GM23338 (cell line): ENCODE measurements around the gene MCM7.

ENCODE experiments used
- CREB1 ChIP-seq: fragments of 250-450 bp; sonication (Bioruptor Pico); IDR thresholded peaks from 2 replicates; pipeline ENCODE4 v1.5.0; 2020; ENCODE audit warnings: low read depth, mild to moderate bottlenecking, moderate library complexity
- EZH2 ChIP-seq: fragments of 200-600 bp; sonication (generic); IDR thresholded peaks from one replicate; pipeline ENCODE4 v1.8.0; 2017; ENCODE audit warnings: antibody characterized with exemption, mild to moderate bottlenecking, low read depth; ENCODE audit not compliant: unreplicated experiment
- EZH2phosphoT487 ChIP-seq: fragments of 200-600 bp; sonication (generic); IDR thresholded peaks from one replicate; pipeline ENCODE4 v1.8.1; 2018; ENCODE audit warnings: antibody characterized with exemption; ENCODE audit not compliant: unreplicated experiment
- JUNB ChIP-seq: IDR thresholded peaks from one replicate; pipeline ENCODE4 v1.6.1; 2016; ENCODE audit warnings: antibody characterized with exemption; ENCODE audit not compliant: unreplicated experiment
- NANOG ChIP-seq: IDR thresholded peaks from 2 replicates; pipeline ENCODE4 v1.6.1; 2016; ENCODE audit warnings: antibody characterized with exemption, borderline replicate concordance
- POLR2AphosphoS5 ChIP-seq: IDR thresholded peaks from 2 replicates; pipeline ENCODE4 v1.6.1; 2016; ENCODE audit warnings: antibody characterized with exemption, low read depth
- STAT1 ChIP-seq: IDR thresholded peaks from one replicate; pipeline ENCODE4 v1.6.1; 2016; ENCODE audit warnings: antibody characterized with exemption; ENCODE audit not compliant: unreplicated experiment
- ZNF114 ChIP-seq: fragments of 250-450 bp; sonication (Bioruptor Pico); IDR thresholded peaks from 2 replicates; pipeline ENCODE4 v1.5.0; 2020; ENCODE audit warnings: mild to moderate bottlenecking, moderate library complexity
- ZNF331 ChIP-seq: fragments of 250-450 bp; sonication (Bioruptor Pico); IDR thresholded peaks from 2 replicates; pipeline ENCODE4 v1.5.0; 2020; ENCODE audit warnings: low read depth, mild to moderate bottlenecking, moderate library complexity
- TF ChIP-seq, protein P1 (sequence below), 2 experiments: fragments of 200-600 bp in 1 of 2; sonication (generic) in 1 of 2; conservative IDR thresholded peaks; 2 replicates each; pipeline versions ENCODE4 v1.5.1 to v1.6.1; 2016 to 2017; ENCODE audit warnings: antibody characterized with exemption in 2 of 2, low read depth in 2 of 2, mild to moderate bottlenecking in 2 of 2, moderate library complexity in 1 of 2
- TF ChIP-seq, protein P2 (sequence below): IDR thresholded peaks from one replicate; pipeline ENCODE4 v1.6.1; 2018; ENCODE audit warnings: antibody characterized with exemption; ENCODE audit not compliant: unreplicated experiment
- TF ChIP-seq, protein P3 (sequence below): IDR thresholded peaks from 2 replicates; pipeline ENCODE4 v1.6.1; 2016; ENCODE audit warnings: antibody characterized with exemption

DNA sequence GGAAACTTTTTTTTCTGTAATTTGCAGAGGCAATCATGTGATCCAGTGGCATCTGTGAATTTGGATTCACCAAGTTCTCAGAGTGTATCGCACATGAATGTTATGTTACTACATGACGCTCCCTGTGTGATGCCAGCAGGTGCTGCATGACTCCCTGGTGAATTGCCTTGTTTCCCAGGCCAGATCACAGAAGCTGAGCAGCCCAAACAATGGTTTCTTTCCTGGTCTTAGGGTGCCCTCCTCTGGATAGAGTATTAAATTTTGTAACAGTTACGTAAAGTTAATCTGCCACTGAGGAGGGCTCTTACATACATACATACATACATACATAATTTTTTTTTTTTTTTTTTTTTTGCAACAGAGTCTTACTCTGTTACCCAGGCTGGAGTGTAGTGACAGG lies 48.0 kb downstream of the MCM7 start:
- TF ChIP-seq POLR2AphosphoS5 = no peak
- TF ChIP-seq, protein P1, sequence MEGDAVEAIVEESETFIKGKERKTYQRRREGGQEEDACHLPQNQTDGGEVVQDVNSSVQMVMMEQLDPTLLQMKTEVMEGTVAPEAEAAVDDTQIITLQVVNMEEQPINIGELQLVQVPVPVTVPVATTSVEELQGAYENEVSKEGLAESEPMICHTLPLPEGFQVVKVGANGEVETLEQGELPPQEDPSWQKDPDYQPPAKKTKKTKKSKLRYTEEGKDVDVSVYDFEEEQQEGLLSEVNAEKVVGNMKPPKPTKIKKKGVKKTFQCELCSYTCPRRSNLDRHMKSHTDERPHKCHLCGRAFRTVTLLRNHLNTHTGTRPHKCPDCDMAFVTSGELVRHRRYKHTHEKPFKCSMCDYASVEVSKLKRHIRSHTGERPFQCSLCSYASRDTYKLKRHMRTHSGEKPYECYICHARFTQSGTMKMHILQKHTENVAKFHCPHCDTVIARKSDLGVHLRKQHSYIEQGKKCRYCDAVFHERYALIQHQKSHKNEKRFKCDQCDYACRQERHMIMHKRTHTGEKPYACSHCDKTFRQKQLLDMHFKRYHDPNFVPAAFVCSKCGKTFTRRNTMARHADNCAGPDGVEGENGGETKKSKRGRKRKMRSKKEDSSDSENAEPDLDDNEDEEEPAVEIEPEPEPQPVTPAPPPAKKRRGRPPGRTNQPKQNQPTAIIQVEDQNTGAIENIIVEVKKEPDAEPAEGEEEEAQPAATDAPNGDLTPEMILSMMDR (conservative IDR thresholded peaks at IDR 0.05; ENCODE audit: low read depth in 2 of 2) = peak; percentile 22 to 51; a peak in 2 of 4 replicates
- no peak for TF ChIP-seq EZH2
- TF ChIP-seq JUNB = no peak
- TF ChIP-seq, protein P2, sequence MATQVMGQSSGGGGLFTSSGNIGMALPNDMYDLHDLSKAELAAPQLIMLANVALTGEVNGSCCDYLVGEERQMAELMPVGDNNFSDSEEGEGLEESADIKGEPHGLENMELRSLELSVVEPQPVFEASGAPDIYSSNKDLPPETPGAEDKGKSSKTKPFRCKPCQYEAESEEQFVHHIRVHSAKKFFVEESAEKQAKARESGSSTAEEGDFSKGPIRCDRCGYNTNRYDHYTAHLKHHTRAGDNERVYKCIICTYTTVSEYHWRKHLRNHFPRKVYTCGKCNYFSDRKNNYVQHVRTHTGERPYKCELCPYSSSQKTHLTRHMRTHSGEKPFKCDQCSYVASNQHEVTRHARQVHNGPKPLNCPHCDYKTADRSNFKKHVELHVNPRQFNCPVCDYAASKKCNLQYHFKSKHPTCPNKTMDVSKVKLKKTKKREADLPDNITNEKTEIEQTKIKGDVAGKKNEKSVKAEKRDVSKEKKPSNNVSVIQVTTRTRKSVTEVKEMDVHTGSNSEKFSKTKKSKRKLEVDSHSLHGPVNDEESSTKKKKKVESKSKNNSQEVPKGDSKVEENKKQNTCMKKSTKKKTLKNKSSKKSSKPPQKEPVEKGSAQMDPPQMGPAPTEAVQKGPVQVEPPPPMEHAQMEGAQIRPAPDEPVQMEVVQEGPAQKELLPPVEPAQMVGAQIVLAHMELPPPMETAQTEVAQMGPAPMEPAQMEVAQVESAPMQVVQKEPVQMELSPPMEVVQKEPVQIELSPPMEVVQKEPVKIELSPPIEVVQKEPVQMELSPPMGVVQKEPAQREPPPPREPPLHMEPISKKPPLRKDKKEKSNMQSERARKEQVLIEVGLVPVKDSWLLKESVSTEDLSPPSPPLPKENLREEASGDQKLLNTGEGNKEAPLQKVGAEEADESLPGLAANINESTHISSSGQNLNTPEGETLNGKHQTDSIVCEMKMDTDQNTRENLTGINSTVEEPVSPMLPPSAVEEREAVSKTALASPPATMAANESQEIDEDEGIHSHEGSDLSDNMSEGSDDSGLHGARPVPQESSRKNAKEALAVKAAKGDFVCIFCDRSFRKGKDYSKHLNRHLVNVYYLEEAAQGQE = no peak
- TF ChIP-seq EZH2phosphoT487 = no peak
- TF ChIP-seq CREB1 (CRISPR knock-in tag) = no peak
- TF ChIP-seq NANOG = no peak
- TF ChIP-seq ZNF114 = no peak
- TF ChIP-seq STAT1 = no peak
- TF ChIP-seq, protein P3, sequence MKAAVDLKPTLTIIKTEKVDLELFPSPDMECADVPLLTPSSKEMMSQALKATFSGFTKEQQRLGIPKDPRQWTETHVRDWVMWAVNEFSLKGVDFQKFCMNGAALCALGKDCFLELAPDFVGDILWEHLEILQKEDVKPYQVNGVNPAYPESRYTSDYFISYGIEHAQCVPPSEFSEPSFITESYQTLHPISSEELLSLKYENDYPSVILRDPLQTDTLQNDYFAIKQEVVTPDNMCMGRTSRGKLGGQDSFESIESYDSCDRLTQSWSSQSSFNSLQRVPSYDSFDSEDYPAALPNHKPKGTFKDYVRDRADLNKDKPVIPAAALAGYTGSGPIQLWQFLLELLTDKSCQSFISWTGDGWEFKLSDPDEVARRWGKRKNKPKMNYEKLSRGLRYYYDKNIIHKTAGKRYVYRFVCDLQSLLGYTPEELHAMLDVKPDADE = no peak
- TF ChIP-seq ZNF331 (CRISPR knock-in tag) = no peak
